Measurements from ENCODE around the gene CAMKK2. TPM values are rescaled to one million over a fixed set of nuclear protein-coding genes. Genes with fewer than 3 reads are reported as not detected.

CAMKK2 gene
- polyA plus RNA-seq, 1 experiment = 35.8 TPM

DNA sequence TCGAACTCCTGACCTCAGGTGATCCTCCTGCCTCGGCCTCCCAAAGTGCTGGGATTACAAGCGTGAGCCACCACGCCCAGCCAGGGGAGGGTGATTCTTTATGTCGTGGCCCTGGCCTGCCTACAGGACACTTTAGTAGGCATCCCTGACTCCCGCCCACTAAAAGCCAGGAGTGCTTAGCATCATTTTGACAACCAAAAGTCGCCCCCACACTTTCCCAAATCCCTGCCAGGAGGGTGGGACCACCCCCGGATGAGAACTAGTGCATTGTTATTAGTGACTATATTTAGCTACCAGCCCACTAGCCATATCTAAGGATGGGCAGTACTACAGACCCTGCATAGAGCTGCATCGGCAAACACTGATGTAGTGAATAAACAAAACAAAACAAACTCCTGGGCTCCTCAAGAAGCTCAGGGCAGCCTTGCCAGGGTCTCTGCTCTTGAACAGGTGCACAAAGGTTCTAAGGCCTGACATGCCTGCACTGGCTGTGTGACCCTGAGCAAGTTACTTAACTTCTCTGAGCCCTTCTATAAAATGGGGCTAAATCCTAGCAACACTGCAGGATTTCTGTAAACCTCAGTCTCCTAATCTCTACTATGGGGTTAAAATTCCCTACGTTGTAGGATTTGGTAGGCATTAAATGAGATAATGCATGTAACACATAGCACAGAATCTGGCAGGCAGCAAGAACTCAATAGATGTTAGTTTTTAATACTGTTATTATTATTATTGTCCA is 2.2 kb downstream of the CAMKK2 start:
- no peak for TF ChIP-seq CTCF (IDR thresholded peaks at IDR 0.05; ENCODE audit: insufficient read depth, low read depth, low read length)
- Histone ChIP-seq H3K4me3 (ENCODE audit: low read depth, low read length) (no peak overlapping the region), H3K27me3 (ENCODE audit: control insufficient read depth, insufficient read depth, low read length) (no peaks in the 10 kb centered on the region), H3K36me3 (ENCODE audit: control insufficient read depth, insufficient read depth, low read length) (peaks cover 5% of the 10 kb centered on the region; the same call in 1 of the 2 replicates)
- no peak for DNase-seq (ENCODE audit: low read depth)
- ChIA-PET CTCF (no interaction called here), POLR2A (interaction anchor here (0.6 kb wide), 1 partner anchor 9 kb away, joined by 3 read pairs; no protein-coding TSS in a partner anchor)

DNA sequence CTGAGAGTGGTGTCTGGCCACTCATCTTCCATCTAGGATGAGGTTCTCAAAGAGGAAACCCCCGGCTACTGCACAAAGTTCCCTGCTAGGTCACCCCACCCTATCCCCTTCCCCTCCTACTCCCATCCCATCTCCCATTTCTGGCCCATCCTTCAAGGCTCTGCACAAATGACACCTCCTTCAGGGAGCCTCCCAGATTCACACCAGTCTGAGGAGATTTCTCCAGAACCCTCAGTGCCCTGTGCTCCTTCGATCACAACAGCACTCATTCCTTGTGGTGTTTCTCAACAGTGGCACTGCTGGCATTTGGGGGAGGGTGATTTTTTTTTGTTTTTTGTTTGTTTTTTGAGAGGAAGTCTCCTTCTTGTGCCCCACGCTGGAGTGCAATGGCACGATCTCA is 2.9 kb downstream of the CAMKK2 start:
- Histone ChIP-seq H3K27me3 (ENCODE audit: control insufficient read depth, insufficient read depth, low read length) (no peaks in the 10 kb centered on the region), H3K4me3 (ENCODE audit: low read depth, low read length) (no peak overlapping the region), H3K36me3 (ENCODE audit: control insufficient read depth, insufficient read depth, low read length) (peaks cover 5% of the 10 kb centered on the region; the same call in 1 of the 2 replicates)
- no peak for TF ChIP-seq CTCF (IDR thresholded peaks at IDR 0.05; ENCODE audit: insufficient read depth, low read depth, low read length)
- POLR2A ChIA-PET = interaction anchor here (0.6 kb wide), 1 partner anchor 9 kb away, joined by 3 read pairs; no protein-coding TSS in a partner anchor
- DNase-seq (ENCODE audit: low read depth) = no peak
- CTCF ChIA-PET = no interaction called here

DNA sequence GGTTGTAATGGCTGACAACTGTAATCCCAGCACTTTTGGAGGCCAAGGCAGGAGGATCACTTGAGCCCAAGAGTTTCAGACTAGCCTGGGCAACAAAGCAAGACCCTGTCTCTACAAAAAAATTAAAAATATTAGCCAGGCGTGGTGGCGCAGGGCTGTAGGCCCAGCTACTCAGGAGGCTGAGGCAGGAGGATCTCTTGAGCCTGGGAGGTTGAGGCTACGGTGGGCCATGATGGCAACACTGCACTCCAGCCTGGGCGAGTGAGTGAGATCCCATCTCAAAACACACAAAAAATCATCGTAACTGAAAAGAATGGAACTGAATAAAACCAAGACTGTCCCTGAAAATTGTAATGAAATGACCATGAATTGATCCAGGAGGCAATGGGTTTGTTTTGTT is 6.1 kb downstream of the CAMKK2 start:
- DNase-seq (ENCODE audit: low read depth) = no peak
- no peaks in the 10 kb centered on the region for H3K27me3 ChIP-seq (ENCODE audit: control insufficient read depth, insufficient read depth, low read length)
- POLR2A ChIA-PET = no interaction called here
- CTCF ChIA-PET = no interaction called here
- no peak overlapping the region for H3K4me3 ChIP-seq (ENCODE audit: low read depth, low read length)
- H3K36me3 ChIP-seq (ENCODE audit: control insufficient read depth, insufficient read depth, low read length) = peaks cover 5% of the 10 kb centered on the region; the same call in 1 of the 2 replicates
- TF ChIP-seq CTCF (IDR thresholded peaks at IDR 0.05; ENCODE audit: insufficient read depth, low read depth, low read length) = no peak

DNA sequence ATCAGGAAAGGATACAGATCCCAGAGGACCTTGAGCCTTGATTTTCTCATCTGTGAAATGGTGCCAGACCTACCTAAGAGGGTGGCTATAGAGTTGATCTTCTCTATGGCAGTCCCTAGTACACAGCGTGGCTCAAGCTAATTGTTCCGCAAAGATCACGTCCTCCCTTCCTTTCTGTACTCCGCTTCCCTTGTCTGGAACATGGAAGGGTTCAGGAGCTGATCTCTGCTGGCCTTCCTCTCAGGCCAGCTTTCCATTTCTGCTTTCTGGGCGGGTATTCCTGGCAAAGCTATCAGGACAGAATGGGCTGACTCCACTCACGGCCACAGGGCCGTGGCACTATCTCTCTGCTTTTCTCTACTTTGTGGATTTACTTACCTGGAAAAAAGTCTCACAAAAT is 6.5 kb downstream of the CAMKK2 start:
- Histone ChIP-seq H3K4me3 (ENCODE audit: low read depth, low read length) (no peak overlapping the region), H3K27me3 (ENCODE audit: control insufficient read depth, insufficient read depth, low read length) (no peaks in the 10 kb centered on the region), H3K36me3 (ENCODE audit: control insufficient read depth, insufficient read depth, low read length) (peaks cover 5% of the 10 kb centered on the region; the same call in 1 of the 2 replicates)
- no peak for DNase-seq (ENCODE audit: low read depth)
- ChIA-PET POLR2A (no interaction called here), CTCF (no interaction called here)
- no peak for TF ChIP-seq CTCF (IDR thresholded peaks at IDR 0.05; ENCODE audit: insufficient read depth, low read depth, low read length)

GRCh38 chr12:121288986-121289385 is 7.5 kb downstream of the CAMKK2 start:
- CTCF ChIA-PET = interaction anchor here (0.7 kb wide), 1 partner anchor 234 kb away, joined by 4 read pairs; no protein-coding TSS in a partner anchor
- Histone ChIP-seq H3K4me3 (ENCODE audit: low read depth, low read length) (no peak overlapping the region), H3K27me3 (ENCODE audit: control insufficient read depth, insufficient read depth, low read length) (no peaks in the 10 kb centered on the region), H3K36me3 (ENCODE audit: control insufficient read depth, insufficient read depth, low read length) (peaks cover 5% of the 10 kb centered on the region; the same call in 1 of the 2 replicates)
- TF ChIP-seq CTCF (IDR thresholded peaks at IDR 0.05; ENCODE audit: insufficient read depth, low read depth, low read length) = no peak
- POLR2A ChIA-PET = no interaction called here
- no peak for DNase-seq (ENCODE audit: low read depth)
